Activated CD4-positive, alpha-beta memory T cell treated with anti-CD3 and anti-CD28 coated beads, Interleukin-2, amount 10 ng/mL, durations not matched to agents 7 days and 5 days (primary cell): Measurements from ENCODE around the gene CABCOCO1. TPM values are rescaled to one million over a fixed set of nuclear protein-coding genes. Genes with fewer than 3 reads are reported as not detected.

Experiments
- CTCF ChIA-PET: fragments of 350-600 bp; sonication (Branson Sonifier 250); formaldehyde crosslinking; loops from one replicate; lab custom pipeline; 2021; ENCODE audit warnings: antibody characterized with exemption, inconsistent platforms; lab: Charles Lee
- POLR2A ChIA-PET: fragments of 350-600 bp; sonication (Branson Sonifier 250); formaldehyde crosslinking; loops from one replicate; lab custom pipeline; 2021; ENCODE audit warnings: antibody characterized with exemption; lab: Charles Lee
- DNase-seq: peaks from one replicate; pipeline ENCODE4 v3.0.0-alpha.2; 2020
- H3K27ac Mint-ChIP-seq: one replicate; pipeline ENCODE4 v1.8.0; 2021; ENCODE audit warnings: mild to moderate bottlenecking, mixed read lengths
- H3K27me3 Mint-ChIP-seq: one replicate; pipeline ENCODE4 v1.8.0; 2021; ENCODE audit warnings: mixed read lengths
- H3K36me3 Mint-ChIP-seq: one replicate; pipeline ENCODE4 v1.8.0; 2021; ENCODE audit warnings: low read depth, mixed read lengths
- H3K4me1 Mint-ChIP-seq: one replicate; pipeline ENCODE4 v1.8.0; 2021; ENCODE audit warnings: mixed read lengths
- H3K4me3 Mint-ChIP-seq: one replicate; pipeline ENCODE4 v1.8.0; 2021; ENCODE audit warnings: mild to moderate bottlenecking, mixed read lengths
- H3K9me3 Mint-ChIP-seq: one replicate; pipeline ENCODE4 v1.8.0; 2021; ENCODE audit warnings: mixed read lengths
- total RNA-seq, 2 experiments: library from RNA; stranded (reverse); gene quantifications; one replicate each; pipeline ENCODE4 v1.2.3, GENCODE V29; 2021

CABCOCO1 gene
- total RNA-seq, 2 experiments from 2014 or later = not detected

- Mint-ChIP-seq H3K4me3 (no peak overlapping the region), H3K27ac (no peak overlapping the region), H3K9me3 (no peaks in the 10 kb centered on the region), H3K4me1 (no peaks in the 10 kb centered on the region), H3K36me3 (no peaks in the 10 kb centered on the region), H3K27me3 (peaks cover 4% of the 10 kb centered on the region)
- DNase-seq = no peak
- ChIA-PET POLR2A (no interaction called here), CTCF (no interaction called here)
Observed at GRCh38 chr10:61629576-61629975, 33.2 kb upstream of the CABCOCO1 start.

GRCh38 chr10:61632057-61632670 is 30.6 kb upstream of the CABCOCO1 start:
- no peaks in the 10 kb centered on the region for H3K9me3 Mint-ChIP-seq
- ChIA-PET CTCF (no interaction called here), POLR2A (no interaction called here)
- no peak overlapping the region for H3K4me3 Mint-ChIP-seq
- H3K27me3 Mint-ChIP-seq = peaks cover 3% of the 10 kb centered on the region
- no peak for DNase-seq
- no peak overlapping the region for H3K27ac Mint-ChIP-seq
- no peaks in the 10 kb centered on the region for H3K4me1 Mint-ChIP-seq
- no peaks in the 10 kb centered on the region for H3K36me3 Mint-ChIP-seq

GRCh38 chr10:61633665-61634064 is 29.1 kb upstream of the CABCOCO1 start:
- POLR2A ChIA-PET = no interaction called here
- H3K4me3 Mint-ChIP-seq = no peak overlapping the region
- H3K27me3 Mint-ChIP-seq = peaks cover 3% of the 10 kb centered on the region

GRCh38 chr10:61634746-61635145 is 28.0 kb upstream of the CABCOCO1 start:
- no peaks in the 10 kb centered on the region for H3K36me3 Mint-ChIP-seq
- POLR2A ChIA-PET = no interaction called here
- H3K27me3 Mint-ChIP-seq = peaks cover 3% of the 10 kb centered on the region
- DNase-seq = no peak
- no peaks in the 10 kb centered on the region for H3K9me3 Mint-ChIP-seq
- no peak overlapping the region for H3K27ac Mint-ChIP-seq
- H3K4me3 Mint-ChIP-seq = no peak overlapping the region
- CTCF ChIA-PET = no interaction called here
- H3K4me1 Mint-ChIP-seq = no peaks in the 10 kb centered on the region

More at GRCh38 chr10:61633665-61634064, 29.1 kb upstream of the CABCOCO1 start:
- Mint-ChIP-seq H3K9me3 (no peaks in the 10 kb centered on the region), H3K4me1 (no peaks in the 10 kb centered on the region), H3K27ac (no peak overlapping the region), H3K36me3 (no peaks in the 10 kb centered on the region)
- DNase-seq = no peak
- CTCF ChIA-PET = no interaction called here

- DNase-seq = no peak
- no peak overlapping the region for H3K4me3 Mint-ChIP-seq
- H3K27me3 Mint-ChIP-seq = peaks cover 5% of the 10 kb centered on the region
- H3K36me3 Mint-ChIP-seq = no peaks in the 10 kb centered on the region
- H3K4me1 Mint-ChIP-seq = no peaks in the 10 kb centered on the region
- CTCF ChIA-PET = no interaction called here
- H3K9me3 Mint-ChIP-seq = no peaks in the 10 kb centered on the region
- H3K27ac Mint-ChIP-seq = no peak overlapping the region
- POLR2A ChIA-PET = no interaction called here
Observed at GRCh38 chr10:61635471-61635870, 27.3 kb upstream of the CABCOCO1 start.

GRCh38 chr10:61635932-61636331 is 26.8 kb upstream of the CABCOCO1 start:
- peaks cover 5% of the 10 kb centered on the region for H3K27me3 Mint-ChIP-seq
- H3K4me1 Mint-ChIP-seq = no peaks in the 10 kb centered on the region
- H3K36me3 Mint-ChIP-seq = no peaks in the 10 kb centered on the region
- ChIA-PET CTCF (no interaction called here), POLR2A (no interaction called here)
- H3K27ac Mint-ChIP-seq = no peak overlapping the region
- DNase-seq = no peak
- H3K4me3 Mint-ChIP-seq = no peak overlapping the region
- no peaks in the 10 kb centered on the region for H3K9me3 Mint-ChIP-seq

GRCh38 chr10:61639952-61640351 is 22.8 kb upstream of the CABCOCO1 start:
- no peak for DNase-seq
- H3K27me3 Mint-ChIP-seq = peaks cover 10% of the 10 kb centered on the region
- ChIA-PET CTCF (no interaction called here), POLR2A (no interaction called here)
- no peaks in the 10 kb centered on the region for H3K9me3 Mint-ChIP-seq
- no peak overlapping the region for H3K4me3 Mint-ChIP-seq
- no peaks in the 10 kb centered on the region for H3K36me3 Mint-ChIP-seq
- no peak overlapping the region for H3K27ac Mint-ChIP-seq
- peaks cover 1% of the 10 kb centered on the region for H3K4me1 Mint-ChIP-seq

- POLR2A ChIA-PET = no interaction called here
- no peak overlapping the region for H3K27ac Mint-ChIP-seq
Observed at GRCh38 chr10:61640856-61641255, 21.9 kb upstream of the CABCOCO1 start.

GRCh38 chr10:61642150-61642571 is 20.6 kb upstream of the CABCOCO1 start:
- H3K9me3 Mint-ChIP-seq = no peaks in the 10 kb centered on the region
- no peaks in the 10 kb centered on the region for H3K36me3 Mint-ChIP-seq
- ChIA-PET POLR2A (no interaction called here), CTCF (no interaction called here)
- H3K4me1 Mint-ChIP-seq = peaks cover 1% of the 10 kb centered on the region
- no peak overlapping the region for H3K27ac Mint-ChIP-seq
- DNase-seq = no peak
- H3K27me3 Mint-ChIP-seq = peaks cover 6% of the 10 kb centered on the region
- no peak overlapping the region for H3K4me3 Mint-ChIP-seq

More at GRCh38 chr10:61640856-61641255, 21.9 kb upstream of the CABCOCO1 start:
- H3K36me3 Mint-ChIP-seq = no peaks in the 10 kb centered on the region
- H3K27me3 Mint-ChIP-seq = peaks cover 6% of the 10 kb centered on the region
- DNase-seq = no peak
- CTCF ChIA-PET = no interaction called here
- no peak overlapping the region for H3K4me3 Mint-ChIP-seq
- peaks cover 1% of the 10 kb centered on the region for H3K4me1 Mint-ChIP-seq
- H3K9me3 Mint-ChIP-seq = no peaks in the 10 kb centered on the region

GRCh38 chr10:61642676-61643075 is 20.1 kb upstream of the CABCOCO1 start:
- DNase-seq = no peak
- Mint-ChIP-seq H3K36me3 (no peaks in the 10 kb centered on the region), H3K4me1 (peaks cover 1% of the 10 kb centered on the region), H3K4me3 (no peak overlapping the region), H3K27ac (no peak overlapping the region), H3K9me3 (no peaks in the 10 kb centered on the region), H3K27me3 (peaks cover 7% of the 10 kb centered on the region)
- ChIA-PET POLR2A (no interaction called here), CTCF (interaction anchor here (1.2 kb wide), 1 partner anchor 15 kb away, joined by 3 read pairs; no protein-coding TSS in a partner anchor)

GRCh38 chr10:61643316-61643751 is 19.4 kb upstream of the CABCOCO1 start:
- Mint-ChIP-seq H3K4me3 (no peak overlapping the region), H3K27me3 (peaks cover 11% of the 10 kb centered on the region), H3K27ac (no peak overlapping the region), H3K9me3 (no peaks in the 10 kb centered on the region), H3K4me1 (peaks cover 1% of the 10 kb centered on the region), H3K36me3 (no peaks in the 10 kb centered on the region)
- no peak for DNase-seq
- ChIA-PET CTCF (interaction anchor here (1.2 kb wide), 1 partner anchor 14 kb away, joined by 3 read pairs; no protein-coding TSS in a partner anchor), POLR2A (no interaction called here)

- H3K27me3 Mint-ChIP-seq = peaks cover 21% of the 10 kb centered on the region
- DNase-seq = no peak
- CTCF ChIA-PET = no interaction called here
- H3K4me3 Mint-ChIP-seq = no peak overlapping the region
- POLR2A ChIA-PET = no interaction called here
- H3K27ac Mint-ChIP-seq = no peak overlapping the region
- peaks cover 2% of the 10 kb centered on the region for H3K9me3 Mint-ChIP-seq
- H3K36me3 Mint-ChIP-seq = no peaks in the 10 kb centered on the region
- H3K4me1 Mint-ChIP-seq = no peaks in the 10 kb centered on the region
Observed at GRCh38 chr10:61653699-61654098, 9.0 kb upstream of the CABCOCO1 start.

- ChIA-PET POLR2A (no interaction called here), CTCF (no interaction called here)
- Mint-ChIP-seq H3K36me3 (no peaks in the 10 kb centered on the region), H3K4me3 (no peak overlapping the region), H3K27me3 (peaks cover 18% of the 10 kb centered on the region), H3K9me3 (peaks cover 2% of the 10 kb centered on the region), H3K27ac (no peak overlapping the region), H3K4me1 (no peaks in the 10 kb centered on the region)
- no peak for DNase-seq
Observed at GRCh38 chr10:61655335-61655851, 7.3 kb upstream of the CABCOCO1 start.

GRCh38 chr10:61663466-61663865 is 737 bp downstream of the CABCOCO1 start:
- no peak overlapping the region for H3K4me3 Mint-ChIP-seq
- H3K4me1 Mint-ChIP-seq = no peaks in the 10 kb centered on the region
- ChIA-PET CTCF (no interaction called here), POLR2A (no interaction called here)
- H3K9me3 Mint-ChIP-seq = no peaks in the 10 kb centered on the region
- H3K27ac Mint-ChIP-seq = no peak overlapping the region
- no peaks in the 10 kb centered on the region for H3K36me3 Mint-ChIP-seq
- H3K27me3 Mint-ChIP-seq = peaks cover 33% of the 10 kb centered on the region
- DNase-seq = no peak
